NCI-H82 (cell line): ENCODE results near the gene KCTD15.

Experiments
- DNase-seq: peaks from one replicate; lab custom pipeline; 2025; lab: John Stamatoyannopoulos, UW

Gene KCTD15

GRCh38 chr19:33796164-33796875, at the start of gene KCTD15:
Gene KCTD15, plus strand, starts transcription at chr19:33796870. Its CDS starts 3,585 bp downstream, at chr19:33800455.
- peak; percentile 80 for DNase-seq

- DNase-seq = no peak
Measured at GRCh38 chr19:33747273-33747672, 49.4 kb upstream of the KCTD15 start.

GRCh38 chr19:33748231-33748630, 48.4 kb upstream of the KCTD15 start:
- no peak for DNase-seq

- no peak for DNase-seq
Measured at GRCh38 chr19:33749016-33749415, 47.7 kb upstream of the KCTD15 start.

- DNase-seq = no peak
Measured at GRCh38 chr19:33749619-33750175, 47.0 kb upstream of the KCTD15 start.

- peak; percentile 44 for DNase-seq
Measured at GRCh38 chr19:33750587-33751435, 45.9 kb upstream of the KCTD15 start.

- no peak for DNase-seq
Measured at GRCh38 chr19:33751436-33751770, 45.3 kb upstream of the KCTD15 start.

GRCh38 chr19:33752018-33752800, 44.5 kb upstream of the KCTD15 start:
- peak; percentile 53 for DNase-seq

GRCh38 chr19:33752945-33753344, 43.7 kb upstream of the KCTD15 start:
- DNase-seq = no peak

GRCh38 chr19:33754361-33754760, 42.3 kb upstream of the KCTD15 start:
- no peak for DNase-seq

- peak; percentile 25 for DNase-seq
Measured at GRCh38 chr19:33755099-33756035, 41.3 kb upstream of the KCTD15 start.

- DNase-seq = no peak
Measured at GRCh38 chr19:33756177-33756576, 40.5 kb upstream of the KCTD15 start.

GRCh38 chr19:33758541-33759013, 38.1 kb upstream of the KCTD15 start:
- no peak for DNase-seq

- DNase-seq = no peak
Measured at GRCh38 chr19:33759356-33759755, 37.3 kb upstream of the KCTD15 start.

- no peak for DNase-seq
Measured at GRCh38 chr19:33763633-33764371, 32.9 kb upstream of the KCTD15 start.

- no peak for DNase-seq
Measured at GRCh38 chr19:33766623-33767022, 30.0 kb upstream of the KCTD15 start.

GRCh38 chr19:33767898-33768413, 28.7 kb upstream of the KCTD15 start:
- DNase-seq = no peak

- no peak for DNase-seq
Measured at GRCh38 chr19:33769208-33769607, 27.5 kb upstream of the KCTD15 start.

GRCh38 chr19:33770107-33770506, 26.6 kb upstream of the KCTD15 start:
- DNase-seq = no peak
